Muscle of back (tissue), 11 donors: ENCODE measurements around the gene SLC16A2. TPM values are rescaled to one million over a fixed set of nuclear protein-coding genes. Genes with fewer than 3 reads are reported as not detected.
"Not testable (repeated sequence)": the region's sequence is repeated elsewhere in the genome, so short reads cannot be mapped to it uniquely, and the experiment has no call there.

Experiments
- DNase-seq, 3 donors: peaks; one replicate each; pipeline versions ENCODE4 v3.0.0 to v3.0.0-alpha.2; 2013
- polyA plus RNA-seq, 10 donors: library from polyadenylated mRNA; unstranded; fragments of 120-200 nt; gene quantifications; one replicate each; pipeline ENCODE4 v1.2.1, GENCODE V29; 2013; ENCODE audit not compliant: insufficient read length in 10 of 10

The SLC16A2 gene
- polyA plus RNA-seq, 10 donors, result 39.3 to 65.4 (median 48.1) TPM

DNA sequence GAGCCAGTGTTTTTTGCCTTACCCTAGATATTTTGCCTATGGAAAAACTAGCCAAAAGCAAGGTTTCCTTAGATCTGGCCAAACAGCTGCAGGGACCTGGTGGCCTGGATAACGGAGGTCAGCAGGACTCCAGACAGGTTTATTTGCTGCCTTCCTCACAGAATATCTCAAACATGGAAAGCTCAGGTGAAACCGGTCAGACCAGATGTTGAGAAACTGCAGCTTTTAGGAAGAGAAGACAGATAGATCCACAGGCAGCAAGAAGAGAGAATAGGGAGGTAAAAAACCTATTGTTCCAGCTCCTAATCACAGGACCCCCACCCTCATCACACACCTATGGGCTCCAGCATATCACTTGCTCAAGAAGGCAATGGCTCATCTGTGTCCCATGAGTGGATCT is 16.2 kb downstream of the SLC16A2 start:
- no peak for DNase-seq

DNA sequence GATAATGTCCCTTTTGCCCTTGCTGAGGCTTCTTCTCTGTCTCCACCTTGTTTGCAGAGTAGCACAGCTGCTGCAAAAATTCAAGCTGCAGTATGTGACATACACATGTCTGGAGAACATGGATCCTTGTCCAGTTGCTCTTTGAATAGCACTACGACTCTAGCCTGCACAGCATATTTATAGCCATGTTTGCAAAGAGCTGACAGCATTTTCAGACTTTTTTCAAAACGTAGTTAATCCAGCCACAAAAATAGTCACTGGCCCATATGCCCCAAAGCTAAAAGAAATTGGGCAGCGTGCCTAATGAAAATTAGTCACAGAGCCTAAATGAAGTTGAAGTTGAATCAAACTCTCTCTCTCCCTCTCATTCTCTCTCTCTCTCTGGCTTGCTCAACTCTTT is 17.5 kb downstream of the SLC16A2 start:
- DNase-seq, result no peak

DNA sequence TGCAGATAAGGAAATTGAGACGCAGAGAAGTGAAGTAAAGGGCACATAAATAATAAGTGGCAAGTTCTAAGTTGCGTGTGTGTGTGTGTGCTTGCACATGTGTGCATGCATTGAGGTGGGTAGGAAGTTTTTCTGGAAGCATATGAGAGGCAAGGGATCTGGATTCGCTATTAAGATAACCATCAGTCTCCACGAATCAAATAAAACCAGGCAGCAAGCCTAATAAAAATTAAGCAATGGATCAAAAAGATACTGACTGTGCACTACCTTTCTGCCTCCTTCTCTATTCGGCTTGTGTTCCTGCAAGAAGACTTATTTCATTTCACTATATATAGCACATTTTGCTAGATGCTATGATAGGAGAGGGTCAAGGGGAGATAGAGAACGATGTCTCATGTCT is 23.8 kb downstream of the SLC16A2 start:
- DNase-seq, result no peak

DNA sequence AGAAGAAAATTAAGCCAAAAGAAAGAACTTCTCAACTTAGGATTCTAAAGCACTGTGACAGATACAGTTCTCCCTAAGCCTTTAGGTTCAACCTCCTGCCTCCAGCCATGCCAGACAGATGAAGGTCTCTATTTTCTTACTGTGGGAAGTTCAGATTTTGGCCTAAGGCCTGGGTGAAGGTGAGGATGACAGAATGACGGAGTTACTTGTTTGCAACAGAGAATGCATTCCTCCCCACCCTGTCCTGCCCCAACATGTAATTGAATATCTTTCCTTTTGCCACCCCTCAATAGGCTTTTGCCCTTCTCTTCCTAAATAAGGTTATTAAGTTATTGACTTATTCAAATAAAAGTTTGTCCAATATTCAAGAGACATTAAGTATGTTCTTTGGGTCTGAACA is 25.6 kb downstream of the SLC16A2 start:
- DNase-seq, result no peak

DNA sequence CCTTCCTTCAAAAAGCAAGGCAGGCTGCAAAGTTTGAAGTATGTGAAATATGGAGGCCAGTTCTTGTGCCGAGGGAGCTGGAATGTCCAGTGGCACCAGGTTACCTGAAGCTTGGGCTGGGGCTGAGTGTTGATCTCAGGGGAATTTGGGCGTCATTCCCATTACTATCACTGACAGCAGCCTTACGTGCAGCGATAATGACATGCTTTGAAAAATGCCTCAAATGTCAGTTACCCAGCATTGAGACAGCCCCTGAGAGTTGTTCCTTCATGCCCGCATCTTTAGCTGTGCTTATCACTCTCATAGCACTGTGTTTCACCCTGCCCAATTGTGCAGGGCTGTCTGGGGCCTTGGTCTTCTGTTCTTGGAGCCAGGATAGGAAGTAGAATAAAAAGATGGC is 27.4 kb downstream of the SLC16A2 start:
- no peak for DNase-seq

DNA sequence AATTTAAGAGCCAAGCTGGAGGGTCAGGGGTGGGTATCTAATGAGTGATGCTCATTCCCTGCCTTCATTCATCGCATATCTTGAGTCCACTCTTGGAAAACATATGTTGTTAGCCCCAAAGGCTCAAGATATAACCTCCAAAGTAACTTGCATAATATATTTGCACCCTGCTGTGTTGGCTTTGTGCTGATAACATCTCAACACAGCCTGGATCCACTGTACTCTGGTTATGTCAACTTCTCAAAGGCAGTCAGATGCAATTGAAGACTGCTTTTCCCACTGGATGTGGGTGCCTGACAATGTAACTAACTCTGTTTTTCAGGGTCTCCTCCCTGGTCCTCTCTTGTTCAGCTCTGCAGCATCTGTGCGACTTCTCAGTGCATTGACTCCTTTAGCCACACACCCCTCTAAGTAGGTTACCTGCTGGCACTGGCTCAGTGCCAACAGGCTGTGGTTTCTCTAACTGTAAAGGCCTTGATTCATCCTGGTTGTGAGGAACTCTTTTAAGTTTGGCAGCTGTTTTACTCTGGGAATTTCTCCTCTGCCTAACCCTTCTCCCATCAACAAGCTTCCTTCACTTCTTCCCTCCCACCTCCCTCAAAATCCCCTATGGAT is 28.1 kb downstream of the SLC16A2 start:
- DNase-seq, result no peak

DNA sequence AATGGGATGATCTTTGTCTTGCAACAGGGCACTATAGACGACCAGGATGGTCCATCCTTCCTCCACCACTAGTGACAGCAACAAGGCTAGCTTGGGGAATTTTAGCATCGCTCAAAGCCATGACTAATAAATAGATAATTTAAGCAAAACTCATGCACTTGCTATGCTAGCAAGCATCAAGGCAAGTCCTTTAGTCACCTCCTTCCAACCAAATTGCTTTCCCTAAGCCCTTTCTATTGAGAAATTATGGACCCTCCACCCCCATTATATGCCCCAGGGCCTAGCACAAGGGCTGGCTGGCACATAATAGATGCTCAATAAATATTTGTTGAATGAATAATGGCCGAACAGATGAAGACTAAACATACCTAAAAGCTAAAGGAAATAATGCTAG is 28.6 kb downstream of the SLC16A2 start:
- no peak for DNase-seq

DNA sequence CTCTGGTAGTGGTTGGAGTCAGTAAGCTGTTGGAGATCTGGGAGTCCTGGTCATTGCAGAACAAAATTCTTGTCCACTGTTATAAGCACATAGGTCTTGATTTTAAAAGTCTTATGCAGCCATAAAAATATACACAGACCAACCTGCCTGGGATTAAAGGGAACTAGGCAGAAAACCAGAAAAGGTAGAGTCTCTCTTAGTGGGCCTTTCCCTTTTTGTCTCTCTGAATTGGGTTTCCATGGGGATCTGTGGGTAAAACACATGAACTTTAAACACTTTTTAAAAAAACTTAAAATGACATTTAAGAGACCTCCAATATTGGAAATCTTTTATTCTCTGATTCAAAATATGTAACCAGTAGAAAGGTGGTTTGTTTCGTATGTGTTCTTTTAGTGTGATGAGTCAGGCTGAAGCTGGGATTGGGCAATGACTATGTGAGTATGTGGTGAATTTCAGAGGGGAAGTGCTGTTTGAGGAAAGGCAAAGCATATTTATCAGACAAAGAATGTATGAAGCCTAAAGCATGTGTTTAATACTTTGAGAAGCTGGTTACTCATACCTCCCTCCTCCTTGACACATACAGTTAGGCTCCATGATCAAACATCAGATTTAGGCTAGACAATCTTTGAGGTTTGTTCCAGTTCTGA is 29.6 kb downstream of the SLC16A2 start:
- DNase-seq, result peak in 1 of 3 donors; percentile 79

DNA sequence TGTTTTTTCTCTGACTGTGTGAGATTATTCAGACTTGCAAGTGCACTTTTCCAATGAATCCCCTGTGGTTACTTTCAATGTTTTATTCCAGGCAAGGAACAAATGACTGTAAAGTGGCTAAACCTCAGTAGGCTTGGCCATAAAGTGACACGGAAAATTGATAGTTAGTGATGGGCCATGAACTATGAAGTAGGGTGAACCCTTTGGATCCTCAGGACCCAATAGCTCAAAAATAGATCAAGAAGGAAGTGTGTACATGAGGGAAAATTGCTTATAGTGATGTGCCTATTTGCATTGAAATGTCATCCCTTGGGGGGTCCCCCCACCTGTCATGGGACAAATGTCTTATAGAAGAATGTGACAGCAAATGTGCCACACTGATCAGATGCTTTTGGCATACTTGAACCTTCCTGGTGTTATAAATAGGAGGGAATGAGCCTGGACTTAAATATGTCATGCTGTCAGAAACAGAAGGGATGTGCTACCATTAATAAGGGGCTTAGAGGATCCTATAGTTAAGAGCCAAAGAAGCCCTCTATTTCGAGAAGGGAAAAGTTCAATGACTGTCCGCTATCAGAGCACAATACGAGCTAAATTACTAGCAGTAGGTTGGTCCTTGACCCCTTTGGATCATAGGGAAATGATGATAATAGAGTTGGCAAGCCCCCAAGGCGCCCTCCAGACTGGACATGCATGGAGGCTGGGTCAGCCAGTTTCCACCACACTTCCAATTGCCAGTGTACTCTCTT is 30.3 kb downstream of the SLC16A2 start:
- DNase-seq, result no peak

DNA sequence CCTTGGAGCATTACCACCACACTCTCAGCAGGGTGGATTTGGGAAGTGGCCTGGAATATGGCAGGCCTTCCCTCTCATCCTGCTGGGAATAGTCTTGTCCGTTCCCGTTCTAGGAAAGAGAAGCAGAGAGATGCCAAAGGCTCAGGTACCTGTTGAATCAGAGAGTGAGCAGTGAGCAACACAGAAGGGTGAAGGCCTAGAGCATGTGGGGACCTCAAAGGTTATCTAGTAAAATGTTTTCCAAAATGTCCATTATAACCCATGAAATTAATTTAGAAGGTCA is 30.8 kb downstream of the SLC16A2 start:
- DNase-seq, result no peak

DNA sequence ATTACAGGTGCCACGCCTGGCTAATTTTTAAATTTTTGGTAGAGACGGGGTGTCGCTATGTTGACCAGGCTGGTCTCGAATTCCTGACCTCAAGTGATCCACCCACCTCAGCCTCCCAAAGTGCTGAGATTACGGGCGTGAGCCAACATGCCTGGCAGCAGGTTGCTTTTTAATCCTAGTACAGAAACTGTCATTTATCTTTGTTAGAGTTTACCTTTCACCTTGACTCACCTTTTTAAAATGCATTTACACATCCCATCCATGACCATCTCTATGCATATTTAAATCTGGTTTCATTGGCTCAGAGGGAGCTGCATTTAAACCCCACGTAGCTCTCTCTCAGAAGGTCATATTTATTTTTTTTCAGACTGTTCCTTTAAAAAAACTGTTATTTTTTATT is 31.9 kb downstream of the SLC16A2 start:
- DNase-seq, result no peak

DNA sequence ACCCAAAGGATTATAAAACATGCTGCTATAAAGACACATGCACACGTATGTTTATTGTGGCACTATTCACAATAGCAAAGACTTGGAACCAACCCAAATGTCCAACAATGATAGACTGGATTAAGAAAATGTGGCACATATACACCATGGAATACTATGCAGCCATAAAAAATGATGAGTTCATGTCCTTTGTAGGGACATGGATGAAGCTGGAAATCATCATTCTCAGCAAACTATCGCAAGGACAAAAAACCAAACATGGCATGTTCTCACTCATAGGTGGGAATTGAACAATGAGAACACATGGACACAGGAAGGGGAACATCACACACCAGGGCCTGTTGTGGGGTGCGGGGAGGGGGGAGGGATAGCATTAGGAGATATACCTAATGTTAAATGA is 32.9 kb downstream of the SLC16A2 start:
- DNase-seq, result not testable (repeated sequence)

DNA sequence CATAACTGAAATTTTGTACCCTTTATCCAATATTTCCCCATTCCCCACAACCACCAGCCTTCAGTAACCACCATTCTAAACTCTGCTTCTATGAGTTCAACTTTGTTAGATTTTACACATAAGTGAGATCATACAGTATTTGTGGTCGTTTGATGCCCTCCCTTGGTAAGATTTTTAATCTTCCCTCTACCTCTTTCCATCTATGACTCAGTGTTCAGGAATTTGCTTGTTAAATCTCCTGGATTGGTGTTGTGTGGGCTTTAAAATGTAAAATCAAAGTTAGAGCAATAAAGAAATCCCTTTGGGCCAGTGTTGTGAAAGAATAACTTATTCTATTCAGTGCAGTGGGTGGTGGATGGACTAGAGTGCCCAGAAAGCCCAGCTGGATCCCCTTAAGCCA is 37.4 kb downstream of the SLC16A2 start:
- DNase-seq, result peak in 1 of 3 donors; percentile 41

DNA sequence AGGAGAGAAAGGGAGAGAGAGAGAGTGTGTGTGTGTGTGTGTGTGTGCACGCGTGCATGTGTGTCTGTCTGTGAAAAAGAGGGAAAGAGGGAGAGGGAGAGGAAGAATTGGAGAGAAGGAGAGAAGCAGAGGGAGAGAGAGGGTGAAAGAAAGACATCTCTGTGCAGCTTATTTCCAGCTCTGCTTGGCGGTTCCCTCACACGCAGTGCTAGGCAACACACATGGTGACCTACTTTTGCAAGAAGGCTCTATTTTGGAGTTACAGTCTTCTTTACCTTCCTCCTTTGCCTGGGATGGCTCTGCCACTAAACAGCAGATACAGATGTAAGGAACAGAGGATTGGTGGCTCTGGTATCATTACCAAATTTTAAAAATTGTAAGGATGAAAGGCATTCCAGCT is 40.1 kb downstream of the SLC16A2 start:
- peak in 1 of 3 donors; percentile 30 for DNase-seq

DNA sequence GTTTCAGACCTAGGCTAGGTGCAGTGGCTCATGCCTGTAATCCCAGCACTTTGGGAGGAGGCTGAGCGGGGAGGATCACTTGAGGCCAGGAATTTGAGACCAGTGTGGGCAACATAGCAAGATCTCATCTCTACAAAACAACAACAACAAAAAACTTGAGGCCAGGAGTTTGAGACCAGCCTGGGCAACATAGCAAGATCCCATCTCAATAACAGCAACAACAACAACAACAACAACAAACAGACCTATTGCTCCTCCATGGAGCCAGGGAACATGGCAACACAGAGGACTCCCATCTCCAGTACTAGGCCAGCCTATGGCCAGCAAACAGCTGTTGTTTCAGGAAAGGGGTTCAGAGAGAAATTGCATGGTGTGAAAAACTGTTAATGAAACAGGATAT is 43.4 kb downstream of the SLC16A2 start:
- no peak for DNase-seq

DNA sequence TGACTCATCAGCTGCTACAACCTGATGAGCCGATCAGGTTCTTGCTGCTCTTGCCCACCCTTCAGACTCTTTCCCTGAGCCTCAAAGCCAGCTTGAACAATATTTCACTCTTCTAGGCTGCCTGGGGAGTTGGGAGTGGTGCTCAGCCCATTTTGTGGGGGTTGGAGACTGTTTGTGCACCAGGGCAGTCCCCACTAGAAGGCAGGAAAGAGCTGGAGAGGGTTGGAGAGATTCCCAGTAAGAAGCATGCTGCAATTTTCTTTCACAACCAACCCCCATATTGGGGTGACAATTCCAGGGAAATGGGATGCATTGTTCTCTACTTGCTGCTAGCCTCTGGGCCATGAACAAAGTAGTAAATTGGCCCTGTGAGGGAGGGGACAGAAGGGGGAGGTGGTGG is 44.1 kb downstream of the SLC16A2 start:
- no peak for DNase-seq

DNA sequence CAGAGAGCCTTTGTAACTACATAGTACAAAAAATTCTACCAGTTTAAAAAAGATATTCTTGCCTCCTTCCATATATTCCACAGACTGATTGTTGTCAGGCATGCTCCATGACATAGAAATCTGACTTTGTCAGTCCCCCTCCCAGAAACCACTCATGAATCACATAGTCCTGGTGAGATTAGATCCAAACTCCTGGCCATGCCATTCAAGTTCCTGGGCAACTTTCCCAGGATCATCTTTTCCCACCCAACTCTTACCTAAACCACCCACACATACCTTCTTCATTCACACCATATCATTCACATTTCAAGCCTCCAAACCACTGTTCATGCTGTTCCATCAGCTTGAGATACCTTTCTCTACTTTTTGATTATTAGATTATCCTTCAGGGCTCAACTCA is 46.4 kb downstream of the SLC16A2 start:
- no peak for DNase-seq

DNA sequence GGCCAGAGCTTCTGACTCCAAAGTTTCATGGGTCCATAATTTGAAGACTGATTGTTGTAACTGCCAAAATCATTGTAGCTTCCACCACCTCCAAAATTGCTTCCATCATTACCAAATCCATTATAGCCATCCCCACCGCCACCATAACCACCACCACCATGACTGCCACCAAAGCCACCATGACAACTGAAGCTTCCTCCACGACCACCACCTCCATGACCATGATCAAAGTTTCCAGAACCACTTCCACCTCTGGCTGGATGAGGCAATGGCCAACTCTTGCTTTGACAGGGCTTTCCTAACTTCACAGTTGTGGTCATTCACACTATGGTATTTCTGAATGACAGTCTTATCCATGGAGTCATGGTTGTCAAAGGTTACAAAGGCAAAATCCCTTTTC is 51.8 kb downstream of the SLC16A2 start:
- DNase-seq, result not testable (repeated sequence)

DNA sequence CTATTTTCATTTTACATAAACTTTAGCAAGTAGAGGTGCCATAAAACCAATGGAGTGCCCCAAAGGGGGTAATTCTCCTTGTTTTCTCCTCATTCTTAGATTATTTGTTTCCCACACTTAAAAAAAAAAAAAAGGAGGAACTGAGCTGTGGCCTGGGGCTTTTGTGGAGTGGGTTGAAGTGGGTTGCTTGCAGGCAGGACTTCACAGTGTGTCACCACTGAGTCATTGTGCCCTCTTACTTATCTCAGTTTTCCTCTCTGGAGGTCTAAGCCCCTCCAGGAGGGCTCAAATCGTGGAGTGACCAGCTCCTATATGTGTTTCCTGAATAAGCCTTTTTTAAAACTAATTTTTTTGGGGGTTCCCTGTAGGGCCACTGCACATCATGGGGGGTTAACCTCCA is 69.0 kb downstream of the SLC16A2 start:
- no peak for DNase-seq

DNA sequence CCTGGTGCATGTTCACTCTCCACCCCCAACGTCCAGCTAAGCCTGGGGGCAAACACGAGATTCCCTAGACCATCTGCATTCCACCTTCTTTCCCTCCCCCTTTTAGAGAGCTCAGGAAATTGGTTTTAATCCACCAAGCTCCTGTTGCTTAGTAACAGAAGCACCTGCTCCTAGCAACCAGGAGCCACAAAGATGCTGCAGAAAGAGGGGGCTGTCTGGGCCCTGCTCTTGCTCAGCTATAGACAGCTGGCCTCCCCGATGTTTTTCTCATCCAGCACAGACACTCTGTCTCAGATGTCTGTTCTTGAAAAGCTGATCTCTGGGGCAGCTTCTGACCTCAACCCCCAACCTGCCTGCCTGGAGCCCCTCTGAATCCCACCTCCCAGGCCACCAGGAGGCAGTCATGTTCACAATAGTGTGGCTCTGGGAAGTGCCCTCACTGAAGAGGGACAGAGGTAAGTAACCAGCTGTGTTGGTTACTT is 71.5 kb downstream of the SLC16A2 start:
- no peak for DNase-seq

DNA sequence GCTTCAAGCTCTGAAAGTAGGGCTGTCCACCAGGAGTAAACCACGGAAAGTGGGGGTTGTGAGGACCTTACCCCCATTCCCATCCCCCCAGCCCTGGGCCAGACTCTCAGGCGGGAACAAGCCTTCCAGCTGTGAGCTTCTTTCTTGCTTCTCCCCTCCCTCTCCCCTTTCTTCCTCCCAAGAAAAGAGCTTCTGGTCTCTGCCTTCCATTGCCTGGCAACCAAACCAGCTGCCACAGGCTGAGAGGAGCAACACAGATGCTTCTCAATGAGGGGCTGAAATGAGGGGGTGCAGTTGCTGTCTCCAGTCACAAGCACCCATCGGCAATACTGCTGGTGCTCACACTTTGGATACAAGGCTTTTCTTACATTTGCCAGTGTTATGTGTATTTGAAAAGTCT is 72.5 kb downstream of the SLC16A2 start:
- no peak for DNase-seq

DNA sequence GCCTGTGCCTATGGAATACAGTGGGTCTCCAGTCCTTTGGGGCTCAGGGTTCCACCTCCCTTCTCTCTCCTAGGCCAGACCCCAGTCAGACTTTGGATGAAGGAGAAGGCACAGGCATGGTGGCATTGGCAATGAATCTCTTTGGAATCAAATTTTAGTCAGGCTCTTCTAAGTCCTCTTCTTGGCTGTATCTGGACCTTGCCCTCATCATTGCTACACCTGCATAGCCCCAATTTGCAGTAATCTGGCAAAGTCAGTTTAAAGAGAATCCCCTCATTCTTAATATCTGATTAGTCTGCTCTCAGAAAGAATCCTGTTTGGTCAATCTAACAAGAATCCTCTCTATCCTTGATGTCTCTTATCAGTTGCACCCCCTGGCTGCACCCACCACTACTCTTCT is 77.6 kb downstream of the SLC16A2 start:
- DNase-seq, result no peak

DNA sequence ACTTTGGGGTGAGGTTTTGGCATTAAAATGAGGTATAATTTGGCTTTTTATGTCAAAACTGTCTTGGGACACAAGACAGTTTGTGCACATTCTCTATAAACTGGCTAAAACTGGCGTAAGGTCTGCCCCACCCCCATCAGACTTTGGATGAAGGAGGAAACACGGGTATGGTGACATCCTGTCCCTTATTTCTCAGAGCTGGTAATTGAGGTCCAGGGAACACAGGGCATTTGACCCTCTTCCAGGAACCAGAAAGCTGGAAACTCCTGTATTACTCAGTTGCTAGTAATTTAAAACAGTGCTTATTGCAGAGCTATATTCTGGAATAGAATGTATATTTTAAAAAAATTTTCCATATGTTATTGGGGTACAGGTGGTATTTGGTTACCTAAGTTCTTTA is 78.8 kb downstream of the SLC16A2 start:
- no peak for DNase-seq

DNA sequence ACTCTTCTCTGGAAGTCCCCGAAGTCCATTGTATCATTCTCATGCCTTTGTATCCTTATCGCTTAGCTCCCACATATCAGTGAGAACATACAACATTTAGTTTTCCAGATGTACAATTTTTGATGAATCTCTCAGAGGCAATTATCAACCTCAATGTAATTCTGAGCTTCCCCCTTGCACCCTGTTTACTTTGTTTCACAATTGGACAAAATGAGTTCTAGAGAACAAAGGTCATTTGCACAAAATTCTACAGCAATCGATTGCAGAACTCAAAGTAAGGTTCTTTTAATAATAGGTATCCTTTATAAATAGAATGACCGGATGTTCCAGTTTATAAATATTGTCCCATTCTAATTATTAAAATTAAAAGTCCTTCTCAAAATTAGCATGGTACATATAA is 79.3 kb downstream of the SLC16A2 start:
- no peak for DNase-seq
